ENCODE data around the gene CFAP46.

- TF ChIP-seq CTCF (IDR thresholded peaks at IDR 0.05 in 8 of 11, conservative IDR thresholded peaks at IDR 0.05 in 3 of 11) = no peak
- TF ChIP-seq POLR2A (IDR thresholded peaks at IDR 0.05) = no peak
These were observed 43.8 kb downstream of the CFAP46 start for GRCh38 chr10:132898391-132899053.

Measured in spleen (tissue), 7 donors.